Neural cell (in vitro differentiated cells): Measurements from ENCODE around the gene CYTH3. TPM values are rescaled to one million over a fixed set of nuclear protein-coding genes. Genes with fewer than 3 reads are reported as not detected.

Experiments
- H2AFZ ChIP-seq: fragments of 200-600, 300-800 bp; sonication (generic), shearing (Covaris generic); 2 replicates; pipeline ENCODE4 v1.6.0; 2014; ENCODE audit warnings: low read depth, mild to moderate bottlenecking, antibody characterized with exemption, low read length, moderate library complexity
- H3F3A ChIP-seq: fragments of 200-600 bp; shearing (Covaris generic); 2 replicates; pipeline ENCODE4 v1.6.1; 2016; ENCODE audit warnings: mild to moderate bottlenecking, moderate library complexity, mixed read lengths, antibody characterized with exemption, low read length; ENCODE audit not compliant: insufficient read depth, poor library complexity, severe bottlenecking
- H3K27ac ChIP-seq: fragments of 200-600, 300-800 bp; sonication (generic), shearing (Covaris generic); 2 replicates; pipeline ENCODE4 v1.5.1; 2014; ENCODE audit warnings: mild to moderate bottlenecking, low read length, moderate library complexity
- H3K27me3 ChIP-seq: fragments of 300-800, 200-600 bp; sonication (generic), shearing (Covaris generic); 2 replicates; pipeline ENCODE4 v1.6.0; 2014; ENCODE audit warnings: mild to moderate bottlenecking, low read depth, low read length, moderate library complexity; ENCODE audit not compliant: insufficient read depth
- H3K36me3 ChIP-seq: fragments of 300-800, 200-600 bp; sonication (generic), shearing (Covaris generic); 2 replicates; pipeline ENCODE4 v1.5.1; 2014; ENCODE audit warnings: mild to moderate bottlenecking, antibody characterized with exemption, low read length, moderate library complexity; ENCODE audit not compliant: insufficient read depth
- H3K4me2 ChIP-seq: fragments of 300-800, 200-600 bp; sonication (generic), shearing (Covaris generic); 2 replicates; pipeline ENCODE4 v1.6.0; 2014; ENCODE audit warnings: mild to moderate bottlenecking, low read length
- H3K4me3 ChIP-seq: fragments of 300-800, 200-600 bp; sonication (generic), shearing (Covaris generic); 2 replicates; pipeline ENCODE4 v1.5.1; 2014; ENCODE audit warnings: mild to moderate bottlenecking, low read length, moderate library complexity
- H3K79me2 ChIP-seq: fragments of 200-600 bp; shearing (Covaris generic); replicated peaks from 2 replicates; pipeline ENCODE4 v1.6.0; 2014; ENCODE audit warnings: mild to moderate bottlenecking, low read length, moderate library complexity; ENCODE audit not compliant: insufficient read depth
- H3K9ac ChIP-seq: fragments of 300-800, 200-600 bp; sonication (generic), shearing (Covaris generic); 2 replicates; pipeline ENCODE4 v1.6.1; 2016; ENCODE audit warnings: mild to moderate bottlenecking, low read length, mixed read lengths
- H3K9me2 ChIP-seq: fragments of 200-600 bp; shearing (Covaris generic); 2 replicates; pipeline ENCODE4 v1.6.1; 2016; ENCODE audit warnings: mild to moderate bottlenecking, low read length, mixed read lengths; ENCODE audit not compliant: insufficient read depth
- H3K9me3 ChIP-seq: fragments of 200-600, 300-800 bp; sonication (generic), shearing (Covaris generic); 2 replicates; pipeline ENCODE4 v1.6.1; 2016; ENCODE audit warnings: mild to moderate bottlenecking, mixed run types, low read length, moderate library complexity, mixed read lengths
- H4K20me1 ChIP-seq: fragments of 200-600 bp; shearing (Covaris generic); 2 replicates; pipeline ENCODE4 v1.6.1; 2016; ENCODE audit warnings: mild to moderate bottlenecking, mixed run types; ENCODE audit not compliant: insufficient read depth
- EP300 ChIP-seq: fragments of 450-650 bp; conservative IDR thresholded peaks from 2 replicates; pipeline ENCODE4 v1.6.1; 2014; ENCODE audit warnings: antibody characterized with exemption, mild to moderate bottlenecking, moderate library complexity; ENCODE audit not compliant: poor library complexity, severe bottlenecking
- EZH2 ChIP-seq: fragments of 200-600, 300-800 bp; shearing (Covaris generic), sonication (generic); IDR thresholded peaks from 2 replicates; pipeline ENCODE4 v1.6.1; 2014; ENCODE audit warnings: antibody characterized with exemption, low read length, borderline replicate concordance, mild to moderate bottlenecking; ENCODE audit not compliant: insufficient read depth, poor library complexity, severe bottlenecking
- MXI1 ChIP-seq: fragments of 450-650 bp; conservative IDR thresholded peaks from 2 replicates; pipeline ENCODE4 v1.6.1; 2014; ENCODE audit warnings: antibody characterized with exemption, mild to moderate bottlenecking; ENCODE audit not compliant: poor library complexity, severe bottlenecking
- POLR2AphosphoS5 ChIP-seq: IDR thresholded peaks from 2 replicates; pipeline ENCODE4 v1.6.1; 2012
- RAD21 ChIP-seq: fragments of 450-650 bp; conservative IDR thresholded peaks from 2 replicates; pipeline ENCODE4 v1.6.1; 2014; ENCODE audit warnings: antibody characterized with exemption, mild to moderate bottlenecking, moderate library complexity
- SMC3 ChIP-seq: fragments of 450-650 bp; conservative IDR thresholded peaks from 2 replicates; pipeline ENCODE4 v1.6.1; 2014; ENCODE audit warnings: antibody characterized with exemption, mild to moderate bottlenecking, moderate library complexity; ENCODE audit not compliant: poor library complexity
- TAF1 ChIP-seq: IDR thresholded peaks from 2 replicates; pipeline ENCODE4 v1.6.1; 2012; ENCODE audit warnings: low read depth
- polyA plus RNA-seq: library from polyadenylated mRNA; depleted of rRNA; stranded (reverse); fragments of >200 nt; gene quantifications from 2 replicates; pipeline ENCODE4 v1.2.3, GENCODE V29; 2014
- TF ChIP-seq, protein P1 (sequence below): IDR thresholded peaks from 2 replicates; pipeline ENCODE4 v1.6.1; 2012; ENCODE audit warnings: borderline replicate concordance
- TF ChIP-seq, protein P2 (sequence below): fragments of 450-650 bp; IDR thresholded peaks from 2 replicates; pipeline ENCODE4 v1.5.1; 2014; ENCODE audit warnings: antibody characterized with exemption, mild to moderate bottlenecking, moderate library complexity; ENCODE audit not compliant: poor library complexity, severe bottlenecking

The CYTH3 gene
- polyA plus RNA-seq, 1 donor from 2014 or later: 33.9 TPM

DNA sequence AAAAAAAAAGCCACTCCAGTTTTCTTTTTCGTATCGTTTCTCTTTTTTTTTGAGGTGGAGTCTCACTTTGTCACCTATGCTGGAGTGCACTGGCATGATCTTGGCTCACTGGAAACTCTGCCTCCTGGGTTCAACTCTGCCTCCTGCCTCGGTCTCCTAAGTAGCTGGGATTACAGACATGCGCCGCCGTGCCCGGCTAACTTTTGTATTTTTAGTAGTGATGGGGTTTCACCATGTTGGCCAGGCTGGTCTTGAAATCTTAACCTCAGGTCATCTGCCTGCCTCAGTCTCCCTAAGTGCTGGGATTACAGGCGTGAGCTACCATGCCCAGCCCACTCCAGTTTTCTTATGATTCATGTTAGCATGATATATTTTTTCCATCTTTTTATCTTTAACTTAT is 148.6 kb downstream of the CYTH3 start:
- Histone ChIP-seq H3K27me3 (no peaks in the 10 kb centered on the region), H3K9me3 (peaks cover 5% of the 10 kb centered on the region), H4K20me1 (no peaks in the 10 kb centered on the region), H3K9me2 (no peaks in the 10 kb centered on the region), H3K9ac (no peak overlapping the region), H3K4me2 (no peak overlapping the region), H3F3A (no peaks in the 10 kb centered on the region), H3K79me2 (peaks cover 10% of the 10 kb centered on the region), H3K27ac (no peak overlapping the region), H3K4me3 (no peak overlapping the region), H3K36me3 (peaks cover 14% of the 10 kb centered on the region), H2AFZ (no peak overlapping the region)
- TF ChIP-seq EZH2 (no peak), MXI1 (no peak), RAD21 (no peak), TAF1 (no peak), SMC3 (no peak), POLR2AphosphoS5 (no peak), EP300 (no peak)
- TF ChIP-seq, protein P1, sequence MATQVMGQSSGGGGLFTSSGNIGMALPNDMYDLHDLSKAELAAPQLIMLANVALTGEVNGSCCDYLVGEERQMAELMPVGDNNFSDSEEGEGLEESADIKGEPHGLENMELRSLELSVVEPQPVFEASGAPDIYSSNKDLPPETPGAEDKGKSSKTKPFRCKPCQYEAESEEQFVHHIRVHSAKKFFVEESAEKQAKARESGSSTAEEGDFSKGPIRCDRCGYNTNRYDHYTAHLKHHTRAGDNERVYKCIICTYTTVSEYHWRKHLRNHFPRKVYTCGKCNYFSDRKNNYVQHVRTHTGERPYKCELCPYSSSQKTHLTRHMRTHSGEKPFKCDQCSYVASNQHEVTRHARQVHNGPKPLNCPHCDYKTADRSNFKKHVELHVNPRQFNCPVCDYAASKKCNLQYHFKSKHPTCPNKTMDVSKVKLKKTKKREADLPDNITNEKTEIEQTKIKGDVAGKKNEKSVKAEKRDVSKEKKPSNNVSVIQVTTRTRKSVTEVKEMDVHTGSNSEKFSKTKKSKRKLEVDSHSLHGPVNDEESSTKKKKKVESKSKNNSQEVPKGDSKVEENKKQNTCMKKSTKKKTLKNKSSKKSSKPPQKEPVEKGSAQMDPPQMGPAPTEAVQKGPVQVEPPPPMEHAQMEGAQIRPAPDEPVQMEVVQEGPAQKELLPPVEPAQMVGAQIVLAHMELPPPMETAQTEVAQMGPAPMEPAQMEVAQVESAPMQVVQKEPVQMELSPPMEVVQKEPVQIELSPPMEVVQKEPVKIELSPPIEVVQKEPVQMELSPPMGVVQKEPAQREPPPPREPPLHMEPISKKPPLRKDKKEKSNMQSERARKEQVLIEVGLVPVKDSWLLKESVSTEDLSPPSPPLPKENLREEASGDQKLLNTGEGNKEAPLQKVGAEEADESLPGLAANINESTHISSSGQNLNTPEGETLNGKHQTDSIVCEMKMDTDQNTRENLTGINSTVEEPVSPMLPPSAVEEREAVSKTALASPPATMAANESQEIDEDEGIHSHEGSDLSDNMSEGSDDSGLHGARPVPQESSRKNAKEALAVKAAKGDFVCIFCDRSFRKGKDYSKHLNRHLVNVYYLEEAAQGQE: no peak
- TF ChIP-seq, protein P2, sequence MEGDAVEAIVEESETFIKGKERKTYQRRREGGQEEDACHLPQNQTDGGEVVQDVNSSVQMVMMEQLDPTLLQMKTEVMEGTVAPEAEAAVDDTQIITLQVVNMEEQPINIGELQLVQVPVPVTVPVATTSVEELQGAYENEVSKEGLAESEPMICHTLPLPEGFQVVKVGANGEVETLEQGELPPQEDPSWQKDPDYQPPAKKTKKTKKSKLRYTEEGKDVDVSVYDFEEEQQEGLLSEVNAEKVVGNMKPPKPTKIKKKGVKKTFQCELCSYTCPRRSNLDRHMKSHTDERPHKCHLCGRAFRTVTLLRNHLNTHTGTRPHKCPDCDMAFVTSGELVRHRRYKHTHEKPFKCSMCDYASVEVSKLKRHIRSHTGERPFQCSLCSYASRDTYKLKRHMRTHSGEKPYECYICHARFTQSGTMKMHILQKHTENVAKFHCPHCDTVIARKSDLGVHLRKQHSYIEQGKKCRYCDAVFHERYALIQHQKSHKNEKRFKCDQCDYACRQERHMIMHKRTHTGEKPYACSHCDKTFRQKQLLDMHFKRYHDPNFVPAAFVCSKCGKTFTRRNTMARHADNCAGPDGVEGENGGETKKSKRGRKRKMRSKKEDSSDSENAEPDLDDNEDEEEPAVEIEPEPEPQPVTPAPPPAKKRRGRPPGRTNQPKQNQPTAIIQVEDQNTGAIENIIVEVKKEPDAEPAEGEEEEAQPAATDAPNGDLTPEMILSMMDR: no peak

DNA sequence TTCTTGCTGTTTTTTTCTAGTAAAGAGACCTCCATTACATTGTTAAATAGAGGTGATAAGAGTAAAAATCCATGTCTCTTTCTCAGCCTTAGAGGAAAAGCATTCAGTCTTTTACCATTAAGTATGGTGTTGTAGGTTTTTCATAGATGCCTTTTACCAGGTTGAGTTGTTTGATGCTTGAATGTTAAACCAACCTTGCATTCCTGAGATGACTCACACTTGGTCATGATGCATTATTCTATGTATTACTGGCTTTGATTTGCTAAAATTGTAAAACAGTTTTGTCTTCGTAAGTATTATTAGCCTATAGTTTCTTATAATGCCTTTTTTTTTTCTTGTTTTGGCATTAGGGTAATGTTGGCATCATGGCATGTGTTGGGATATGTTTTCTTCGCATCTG is 151.3 kb downstream of the CYTH3 start:
- TF ChIP-seq POLR2AphosphoS5 (no peak), EP300 (no peak), MXI1 (no peak), TAF1 (no peak), SMC3 (no peak), RAD21 (no peak), EZH2 (no peak)
- TF ChIP-seq, protein P2: no peak
- TF ChIP-seq, protein P1: no peak
- H3K36me3 ChIP-seq: peaks cover 14% of the 10 kb centered on the region
- no peaks in the 10 kb centered on the region for H4K20me1 ChIP-seq
- H3K27ac ChIP-seq: no peak overlapping the region
- H3K9ac ChIP-seq: no peak overlapping the region
- H3K27me3 ChIP-seq: no peaks in the 10 kb centered on the region
- H3K9me3 ChIP-seq: peaks cover 5% of the 10 kb centered on the region
- H3F3A ChIP-seq: no peaks in the 10 kb centered on the region
- no peaks in the 10 kb centered on the region for H3K9me2 ChIP-seq
- no peak overlapping the region for H3K4me2 ChIP-seq
- no peak overlapping the region for H2AFZ ChIP-seq
- no peak overlapping the region for H3K4me3 ChIP-seq
- peaks cover 12% of the 10 kb centered on the region for H3K79me2 ChIP-seq
